Vagina (tissue), 2 donors: ENCODE results near the gene GABRB3. TPM values are rescaled to one million over a fixed set of nuclear protein-coding genes. Genes with fewer than 3 reads are reported as not detected.

ENCODE experiments used
- DNase-seq, 2 donors: peaks; one replicate each; pipeline ENCODE4 v3.0.0-alpha.2; 2017; ENCODE audit errors: extremely low spot score in 2 of 2
- H3K27ac ChIP-seq: fragments of 200-600 bp; sonication (generic); one replicate; pipeline ENCODE4 v1.5.1; 2019
- H3K27me3 ChIP-seq: fragments of 200-600 bp; sonication (generic); one replicate; pipeline ENCODE4 v1.5.1; 2019
- H3K36me3 ChIP-seq, 2 donors: fragments of 200-600 bp; sonication (generic); one replicate each; pipeline ENCODE4 v1.5.1; 2017 to 2019
- H3K4me1 ChIP-seq: fragments of 200-600 bp; sonication (generic); one replicate; pipeline ENCODE4 v1.5.1; 2019
- H3K4me3 ChIP-seq, 2 donors: fragments of 200-600 bp; sonication (generic); 1 replicate in 1 of 2; 2 replicates in 1 of 2; pipeline ENCODE4 v1.5.1; 2016 to 2019
- H3K9me3 ChIP-seq: fragments of 200-600 bp; sonication (generic); one replicate; pipeline ENCODE4 v1.5.1; 2019
- POLR2A ChIP-seq, 2 donors: fragments of 450-650 bp; IDR thresholded peaks; one replicate each; pipeline ENCODE4 v1.6.1; 2017; ENCODE audit warnings: antibody characterized with exemption in 2 of 2, mild to moderate bottlenecking in 2 of 2, moderate library complexity in 2 of 2
- POLR2AphosphoS5 ChIP-seq, 2 donors: sonication (generic); formaldehyde crosslinking; IDR thresholded peaks; one replicate each; pipeline ENCODE4 v1.9.0; 2017; ENCODE audit warnings: antibody characterized with exemption in 2 of 2, mild to moderate bottlenecking in 2 of 2, low read depth in 1 of 2; ENCODE audit not compliant: insufficient read depth in 1 of 2
- intact Hi-C: fragments of 100-400 bp; cut with DNase I; formaldehyde crosslinking; loops from one replicate; pipeline ENCODE4 v1.15.1; 2023
- total RNA-seq: library from RNA; depleted of rRNA; stranded (reverse); fragments of >200 nt; gene quantifications from one replicate; pipeline ENCODE4 v1.2.3, GENCODE V29; 2016
- TF ChIP-seq, protein P1 (sequence below), 3 experiments: fragments of 450-650 bp in 2 of 3; fragments of 200-600 bp in 1 of 3; sonication (generic) in 1 of 3; IDR thresholded peaks; one replicate each; pipeline ENCODE4 v1.5.1; 2017 to 2019; ENCODE audit warnings: antibody characterized with exemption in 3 of 3, mild to moderate bottlenecking in 2 of 3, moderate library complexity in 2 of 3

GABRB3 gene
- total RNA-seq, 1 donor from 2014 or later: not detected

- no peak overlapping the region for H3K27ac ChIP-seq
- no peaks in the 10 kb centered on the region for H3K4me1 ChIP-seq
- no peak for DNase-seq
- no peak overlapping the region for H3K4me3 ChIP-seq
- no peaks in the 10 kb centered on the region for H3K9me3 ChIP-seq
- TF ChIP-seq, protein P1, sequence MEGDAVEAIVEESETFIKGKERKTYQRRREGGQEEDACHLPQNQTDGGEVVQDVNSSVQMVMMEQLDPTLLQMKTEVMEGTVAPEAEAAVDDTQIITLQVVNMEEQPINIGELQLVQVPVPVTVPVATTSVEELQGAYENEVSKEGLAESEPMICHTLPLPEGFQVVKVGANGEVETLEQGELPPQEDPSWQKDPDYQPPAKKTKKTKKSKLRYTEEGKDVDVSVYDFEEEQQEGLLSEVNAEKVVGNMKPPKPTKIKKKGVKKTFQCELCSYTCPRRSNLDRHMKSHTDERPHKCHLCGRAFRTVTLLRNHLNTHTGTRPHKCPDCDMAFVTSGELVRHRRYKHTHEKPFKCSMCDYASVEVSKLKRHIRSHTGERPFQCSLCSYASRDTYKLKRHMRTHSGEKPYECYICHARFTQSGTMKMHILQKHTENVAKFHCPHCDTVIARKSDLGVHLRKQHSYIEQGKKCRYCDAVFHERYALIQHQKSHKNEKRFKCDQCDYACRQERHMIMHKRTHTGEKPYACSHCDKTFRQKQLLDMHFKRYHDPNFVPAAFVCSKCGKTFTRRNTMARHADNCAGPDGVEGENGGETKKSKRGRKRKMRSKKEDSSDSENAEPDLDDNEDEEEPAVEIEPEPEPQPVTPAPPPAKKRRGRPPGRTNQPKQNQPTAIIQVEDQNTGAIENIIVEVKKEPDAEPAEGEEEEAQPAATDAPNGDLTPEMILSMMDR (IDR thresholded peaks at IDR 0.05): no peak
- no peak for TF ChIP-seq POLR2AphosphoS5 (IDR thresholded peaks at IDR 0.05; ENCODE audit: insufficient read depth in 1 of 2, low read depth in 1 of 2)
- TF ChIP-seq POLR2A (IDR thresholded peaks at IDR 0.05): no peak
- H3K36me3 ChIP-seq: no peaks in the 10 kb centered on the region
- H3K27me3 ChIP-seq: no peaks in the 10 kb centered on the region
- intact Hi-C loops: no loop called here
Observed at GRCh38 chr15:26595611-26596010, 177.3 kb downstream of the GABRB3 start.

DNA sequence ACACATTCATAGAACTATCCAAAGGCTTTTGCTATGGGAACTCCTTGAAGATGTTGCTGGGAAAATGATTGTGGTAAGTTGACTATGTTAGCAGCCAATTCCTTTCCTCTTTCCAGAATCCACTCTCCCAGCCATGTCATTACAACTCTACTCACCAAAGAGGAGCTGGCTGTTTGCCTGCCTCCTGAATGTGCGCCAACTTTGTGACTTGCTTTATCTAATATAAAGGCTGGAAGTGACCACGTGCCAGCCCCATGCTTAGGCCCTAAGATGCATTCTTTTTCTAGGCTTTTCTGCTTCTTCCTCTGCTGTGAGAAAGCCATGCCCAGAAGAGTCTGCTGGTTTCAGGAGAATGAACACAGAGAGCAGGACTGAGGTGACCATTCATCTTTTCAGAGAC lies 182.2 kb downstream of the GABRB3 start:
- H3K4me3 ChIP-seq: no peak overlapping the region
- no peak overlapping the region for H3K27ac ChIP-seq
- no peaks in the 10 kb centered on the region for H3K36me3 ChIP-seq
- TF ChIP-seq POLR2AphosphoS5 (IDR thresholded peaks at IDR 0.05; ENCODE audit: insufficient read depth in 1 of 2, low read depth in 1 of 2) (no peak), POLR2A (IDR thresholded peaks at IDR 0.05) (no peak)
- TF ChIP-seq, protein P1 (IDR thresholded peaks at IDR 0.05): no peak
- no peaks in the 10 kb centered on the region for H3K27me3 ChIP-seq
- H3K4me1 ChIP-seq: no peaks in the 10 kb centered on the region
- DNase-seq: no peak
- no peaks in the 10 kb centered on the region for H3K9me3 ChIP-seq
- intact Hi-C loops: no loop called here

DNA sequence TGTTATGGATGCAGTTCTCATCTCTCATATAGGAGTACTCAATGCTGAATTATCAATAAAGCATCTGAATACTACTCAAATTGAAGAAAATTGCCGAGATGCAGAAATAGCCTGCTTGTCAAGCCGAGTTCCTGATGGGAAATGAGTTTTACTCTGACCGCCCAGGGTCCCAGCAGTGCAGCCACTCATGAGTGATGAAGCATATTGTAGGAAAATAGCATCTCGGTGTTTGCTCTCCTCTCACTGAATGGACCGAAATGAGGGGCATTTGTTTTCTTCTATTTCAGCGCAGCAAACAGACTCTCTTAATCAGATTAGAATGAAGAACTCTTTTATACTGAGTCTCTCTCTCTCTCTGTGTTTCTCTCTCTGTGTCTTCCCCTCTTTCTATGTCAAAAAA lies 190.0 kb downstream of the GABRB3 start:
- TF ChIP-seq POLR2AphosphoS5 (IDR thresholded peaks at IDR 0.05; ENCODE audit: insufficient read depth in 1 of 2, low read depth in 1 of 2): no peak
- Histone ChIP-seq H3K27ac (no peak overlapping the region), H3K36me3 (no peaks in the 10 kb centered on the region)

DNA sequence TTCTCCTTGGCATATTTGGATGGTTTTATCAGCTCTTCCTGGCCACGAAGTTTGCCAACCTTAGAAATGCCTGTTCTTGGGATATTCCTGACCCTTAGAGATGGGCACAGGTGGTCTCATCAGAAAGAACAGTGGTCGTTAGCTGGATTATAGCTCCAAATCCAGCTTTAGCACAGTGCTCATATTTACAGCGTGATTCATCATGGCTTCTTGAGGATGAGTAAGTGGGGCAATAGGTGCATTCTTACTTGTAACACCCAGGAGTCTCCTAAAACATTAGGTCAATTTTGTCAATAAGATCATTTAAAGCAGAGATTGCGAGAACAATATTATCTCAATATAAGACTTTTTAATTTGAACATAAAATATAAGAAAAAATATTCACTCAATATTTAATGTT lies 191.9 kb downstream of the GABRB3 start:
- no peak for TF ChIP-seq POLR2A (IDR thresholded peaks at IDR 0.05)
- no peak for TF ChIP-seq POLR2AphosphoS5 (IDR thresholded peaks at IDR 0.05; ENCODE audit: insufficient read depth in 1 of 2, low read depth in 1 of 2)
- TF ChIP-seq, protein P1 (IDR thresholded peaks at IDR 0.05): no peak
- DNase-seq: no peak
- Histone ChIP-seq H3K4me1 (no peaks in the 10 kb centered on the region), H3K9me3 (no peaks in the 10 kb centered on the region), H3K4me3 (no peak overlapping the region), H3K27ac (no peak overlapping the region), H3K27me3 (no peaks in the 10 kb centered on the region), H3K36me3 (no peaks in the 10 kb centered on the region)
- intact Hi-C loops: no loop called here

More for the DNA sequence above, 190.0 kb downstream of the GABRB3 start:
- DNase-seq: no peak
- Histone ChIP-seq H3K4me1 (no peaks in the 10 kb centered on the region), H3K27me3 (no peaks in the 10 kb centered on the region), H3K4me3 (no peak overlapping the region), H3K9me3 (no peaks in the 10 kb centered on the region)
- intact Hi-C loops: no loop called here

DNA sequence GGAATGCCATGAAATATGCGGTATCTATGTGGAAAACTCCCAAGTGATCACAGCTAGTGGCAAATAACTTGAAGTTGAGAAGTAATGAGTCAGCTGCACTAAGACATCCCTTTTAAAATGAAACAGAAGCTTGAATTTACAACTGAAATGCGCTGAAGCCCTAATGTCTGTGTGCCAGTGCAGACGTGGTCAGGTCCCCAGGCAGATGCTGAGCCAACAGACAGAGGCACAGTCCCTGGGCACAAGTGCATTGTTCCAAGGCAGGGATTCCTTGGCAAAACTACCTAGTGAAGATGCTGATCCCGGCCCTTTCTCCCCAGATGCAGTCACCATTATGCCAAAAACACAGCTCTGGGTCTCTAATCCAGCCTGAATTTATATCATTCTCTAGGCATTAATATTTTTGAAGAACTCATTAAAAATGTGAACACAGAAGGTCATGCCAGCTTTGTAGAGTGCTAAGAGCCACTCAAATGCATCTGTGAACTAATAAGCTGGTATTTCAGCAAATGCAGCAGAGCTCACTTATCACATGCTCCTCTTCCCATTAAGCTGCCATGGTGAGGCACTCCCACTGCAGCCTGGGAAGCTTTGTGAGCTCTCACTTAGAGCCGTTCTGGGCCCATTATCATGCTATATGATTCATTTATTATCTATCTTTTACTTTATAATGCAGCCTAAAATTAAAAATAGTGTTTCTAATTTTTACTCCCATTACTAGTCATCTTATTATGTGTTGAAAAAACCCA lies 200.1 kb downstream of the GABRB3 start:
- no peaks in the 10 kb centered on the region for H3K9me3 ChIP-seq
- no peaks in the 10 kb centered on the region for H3K36me3 ChIP-seq
- H3K4me3 ChIP-seq: no peak overlapping the region
- H3K27ac ChIP-seq: no peak overlapping the region
- TF ChIP-seq, protein P1 (IDR thresholded peaks at IDR 0.05): no peak
- TF ChIP-seq POLR2A (IDR thresholded peaks at IDR 0.05) (no peak), POLR2AphosphoS5 (IDR thresholded peaks at IDR 0.05; ENCODE audit: insufficient read depth in 1 of 2, low read depth in 1 of 2) (no peak)
- no peaks in the 10 kb centered on the region for H3K27me3 ChIP-seq
- DNase-seq: no peak
- H3K4me1 ChIP-seq: no peaks in the 10 kb centered on the region
- intact Hi-C loops: no loop called here
